Large intestine (tissue), 12 donors: Measurements from ENCODE around the gene DYNC1LI2. TPM values are rescaled to one million over a fixed set of nuclear protein-coding genes. Genes with fewer than 3 reads are reported as not detected.
A peak's percentile ranks its signal among the peaks of the same experiment; 100 is the strongest.
"Not testable (repeated sequence)": the region's sequence is repeated elsewhere in the genome, so short reads cannot be mapped to it uniquely, and the experiment has no call there.

Experiments used
- DNase-seq, 2 donors: peaks; one replicate each; pipeline versions ENCODE4 v3.0.0 to v3.0.0-alpha.2; 2013
- H3K27ac ChIP-seq: one replicate; pipeline ENCODE4 v1.5.1; 2013; ENCODE audit warnings: low read length
- H3K27me3 ChIP-seq: 2 replicates; pipeline ENCODE4 v1.6.1; 2013; ENCODE audit warnings: low read length; ENCODE audit not compliant: control insufficient read depth, insufficient read depth
- H3K36me3 ChIP-seq: 2 replicates; pipeline ENCODE4 v1.6.1; 2013; ENCODE audit warnings: low read length; ENCODE audit not compliant: control insufficient read depth, insufficient read depth
- H3K4me1 ChIP-seq: one replicate; pipeline ENCODE4 v1.6.1; 2013; ENCODE audit warnings: low read length; ENCODE audit not compliant: control insufficient read depth, insufficient read depth
- H3K4me3 ChIP-seq: one replicate; pipeline ENCODE4 v1.5.1; 2013; ENCODE audit warnings: low read length
- H3K9me3 ChIP-seq: one replicate; pipeline ENCODE4 v1.6.1; 2013; ENCODE audit warnings: mild to moderate bottlenecking, low read depth, low read length, moderate library complexity; ENCODE audit not compliant: control insufficient read depth
- WGBS: methylation state at CpG from one replicate; pipeline ENCODE4 v1.1.5; 2013; ENCODE audit warnings: low lambda C conversion rate; ENCODE audit not compliant: insufficient coverage; 5-methylcytosine and 5-hydroxymethylcytosine counted together
- long read RNA-seq, 11 donors: transcript quantifications; one replicate each; lab custom pipeline, GENCODE V29; 2026
- polyA plus RNA-seq: library from polyadenylated mRNA; unstranded; fragments of 120-200 nt; gene quantifications from one replicate; pipeline ENCODE4 v1.2.1, GENCODE V29; 2013

DYNC1LI2 gene
- 107 TPM for polyA plus RNA-seq
- long read RNA-seq, donor 1, full-length matches to known transcripts, result 16 of 23 reads
- long read RNA-seq, donor 1, partial matches to known transcripts, result 7 of 23 reads
- long read RNA-seq, donor 1, other reads (novel, unspliced or antisense), result 0 of 23 reads
- long read RNA-seq, donor 2, full-length matches to known transcripts, result 13 of 32 reads
- long read RNA-seq, donor 2, partial matches to known transcripts, result 19 of 32 reads
- long read RNA-seq, donor 2, other reads (novel, unspliced or antisense), result 0 of 32 reads
- long read RNA-seq, donor 3, result 0 reads
- long read RNA-seq, donor 4, result 0 reads
- long read RNA-seq, donor 5, full-length matches to known transcripts, result 14 of 21 reads
- long read RNA-seq, donor 5, partial matches to known transcripts, result 7 of 21 reads
- long read RNA-seq, donor 5, other reads (novel, unspliced or antisense), result 0 of 21 reads
- long read RNA-seq, donor 6, full-length matches to known transcripts, result 21 of 21 reads
- long read RNA-seq, donor 6, partial matches to known transcripts, result 0 of 21 reads
- long read RNA-seq, donor 6, other reads (novel, unspliced or antisense), result 0 of 21 reads
- long read RNA-seq, donor 7, full-length matches to known transcripts, result 19 of 19 reads
- long read RNA-seq, donor 7, partial matches to known transcripts, result 0 of 19 reads
- long read RNA-seq, donor 7, other reads (novel, unspliced or antisense), result 0 of 19 reads
- long read RNA-seq, donor 8, full-length matches to known transcripts, result 35 of 40 reads
- long read RNA-seq, donor 8, partial matches to known transcripts, result 5 of 40 reads
- long read RNA-seq, donor 8, other reads (novel, unspliced or antisense), result 0 of 40 reads
- long read RNA-seq, donor 9, full-length matches to known transcripts, result 18 of 18 reads
- long read RNA-seq, donor 9, partial matches to known transcripts, result 0 of 18 reads
- long read RNA-seq, donor 9, other reads (novel, unspliced or antisense), result 0 of 18 reads
- long read RNA-seq, donor 10, full-length matches to known transcripts, result 16 of 16 reads
- long read RNA-seq, donor 10, partial matches to known transcripts, result 0 of 16 reads
- long read RNA-seq, donor 10, other reads (novel, unspliced or antisense), result 0 of 16 reads
- long read RNA-seq, donor 11, full-length matches to known transcripts, result 14 of 19 reads
- long read RNA-seq, donor 11, partial matches to known transcripts, result 5 of 19 reads
- long read RNA-seq, donor 11, other reads (novel, unspliced or antisense), result 0 of 19 reads

DNA sequence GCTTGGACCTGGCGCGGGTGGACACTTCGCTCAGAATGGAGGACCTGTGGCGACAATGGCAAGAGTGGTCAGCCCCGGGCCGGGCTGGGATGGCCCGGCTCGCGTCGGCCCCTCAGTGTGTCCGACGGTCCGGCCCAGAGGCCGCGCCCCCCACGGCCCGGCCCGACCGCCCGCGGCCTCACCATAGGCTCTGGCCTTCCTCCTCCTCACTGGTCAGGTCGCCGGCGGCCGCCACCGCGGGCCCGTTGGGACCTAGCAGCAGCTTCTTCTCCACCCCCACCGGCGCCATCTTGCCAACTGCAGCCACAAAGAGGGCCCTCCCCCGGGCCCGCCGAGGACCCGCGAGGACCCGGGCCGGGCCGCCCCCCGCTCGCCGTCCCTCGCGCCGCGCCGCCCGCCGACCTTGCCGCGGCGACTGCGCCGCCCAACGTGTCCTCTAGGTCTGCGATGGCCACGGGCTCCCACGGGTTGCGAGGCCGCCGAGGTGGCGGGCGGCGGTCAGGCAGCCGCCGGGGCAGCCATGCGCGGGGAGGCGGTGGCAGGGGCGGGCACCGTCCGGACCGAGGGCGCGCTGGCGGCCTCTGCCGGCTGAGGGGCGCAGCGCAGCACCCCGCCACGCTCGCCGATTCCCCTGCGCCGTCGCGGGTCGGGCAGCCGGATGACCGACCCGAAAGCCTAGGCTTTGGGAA lies at the start of gene DYNC1LI2:
Gene DYNC1LI2, minus strand, starts transcription at position 307 of the 689 bp plus-strand sequence. Its CDS starts 18 bp downstream, at position 289.
- Histone ChIP-seq H3K4me1 (peaks cover 20% of the 10 kb centered on the region), H3K4me3 (peak within 1 kb of the TSS; percentile 83), H3K9me3 (no peaks in the 10 kb centered on the region), H3K27ac (peak within 1 kb of the TSS; percentile 2), H3K36me3 (peaks cover 29% of the 10 kb centered on the region), H3K27me3 (no peaks in the 10 kb centered on the region)
- no CpG with 5 or more reads among the region's 90 CpGs for WGBS
- peak; percentile 57 to 87 for DNase-seq

DNA sequence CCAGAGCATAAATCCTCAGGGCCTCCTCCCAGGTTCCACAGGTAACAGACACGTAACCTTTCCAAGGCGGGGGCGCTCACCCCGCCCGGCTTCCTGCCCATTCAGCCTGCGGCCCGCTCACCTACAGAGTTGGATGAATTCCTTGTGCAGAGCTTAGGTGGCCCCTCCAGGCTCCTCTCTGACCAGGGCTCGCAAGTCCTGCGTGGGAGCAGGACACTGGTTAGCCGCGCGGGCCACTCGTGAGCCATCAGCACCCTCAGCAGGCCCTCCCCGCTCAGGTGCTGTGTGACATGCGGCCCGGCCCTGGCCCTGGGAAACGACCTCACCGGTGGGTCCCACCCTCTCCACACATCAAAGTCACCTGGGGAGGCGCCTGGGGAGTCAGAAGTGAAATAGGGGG lies 49.4 kb upstream of the DYNC1LI2 start:
- no CpG with 5 or more reads among the region's 19 CpGs for WGBS
- Histone ChIP-seq H3K4me1 (no peaks in the 10 kb centered on the region), H3K27ac (no peak overlapping the region), H3K36me3 (peaks cover 36% of the 10 kb centered on the region), H3K9me3 (peaks cover 6% of the 10 kb centered on the region), H3K4me3 (no peak overlapping the region), H3K27me3 (no peaks in the 10 kb centered on the region)
- no peak for DNase-seq

DNA sequence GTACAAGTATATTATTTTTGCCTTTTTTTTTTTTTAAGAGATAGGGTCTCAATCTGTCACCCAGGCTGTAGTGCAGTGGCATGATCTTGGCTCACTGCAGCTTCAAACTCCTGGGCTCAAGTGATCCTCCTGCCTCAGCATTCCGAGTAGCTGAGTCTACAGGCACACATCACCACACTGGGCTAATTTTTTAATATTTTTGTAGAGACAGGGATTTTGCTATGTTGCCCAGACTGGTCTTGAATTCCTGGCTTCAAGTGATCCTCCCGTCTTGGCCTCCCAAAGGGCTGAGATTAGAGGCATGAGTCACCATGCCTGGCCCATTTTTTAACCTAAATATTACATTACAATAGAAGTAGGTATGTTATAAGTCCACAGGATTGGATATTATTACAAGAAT lies 46.8 kb upstream of the DYNC1LI2 start:
- no CpG with 5 or more reads among the region's 2 CpGs for WGBS
- no peak overlapping the region for H3K27ac ChIP-seq
- H3K4me3 ChIP-seq, result no peak overlapping the region
- H3K27me3 ChIP-seq, result no peaks in the 10 kb centered on the region
- no peaks in the 10 kb centered on the region for H3K4me1 ChIP-seq
- peaks cover 6% of the 10 kb centered on the region for H3K9me3 ChIP-seq
- DNase-seq, result no peak
- H3K36me3 ChIP-seq, result peaks cover 14% of the 10 kb centered on the region

DNA sequence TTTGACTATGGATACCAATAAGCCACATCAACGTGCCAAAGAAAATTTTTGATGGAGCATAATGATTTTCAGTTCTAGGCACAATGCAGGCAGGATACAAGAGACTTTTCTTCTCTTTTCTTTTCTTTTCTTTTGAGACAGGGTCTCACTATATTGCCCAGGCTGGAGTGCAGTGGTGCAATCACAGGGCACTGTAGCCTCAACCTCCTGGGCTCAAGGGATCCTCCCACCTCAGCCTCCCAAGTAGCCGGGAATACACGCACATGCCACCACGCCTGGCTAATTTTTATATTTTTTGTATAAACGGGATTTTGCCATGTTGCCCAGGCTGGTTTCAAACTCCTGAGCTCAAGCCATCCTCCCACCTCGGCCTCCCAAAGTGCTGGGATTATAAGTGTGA lies 42.6 kb upstream of the DYNC1LI2 start:
- H3K27ac ChIP-seq, H3K4me1 ChIP-seq, DNase-seq, H3K27me3 ChIP-seq, H3K36me3 ChIP-seq, H3K9me3 ChIP-seq, H3K4me3 ChIP-seq: not testable (repeated sequence)
- WGBS, result 100% methylated on average over 1 of the region's 6 CpGs

DNA sequence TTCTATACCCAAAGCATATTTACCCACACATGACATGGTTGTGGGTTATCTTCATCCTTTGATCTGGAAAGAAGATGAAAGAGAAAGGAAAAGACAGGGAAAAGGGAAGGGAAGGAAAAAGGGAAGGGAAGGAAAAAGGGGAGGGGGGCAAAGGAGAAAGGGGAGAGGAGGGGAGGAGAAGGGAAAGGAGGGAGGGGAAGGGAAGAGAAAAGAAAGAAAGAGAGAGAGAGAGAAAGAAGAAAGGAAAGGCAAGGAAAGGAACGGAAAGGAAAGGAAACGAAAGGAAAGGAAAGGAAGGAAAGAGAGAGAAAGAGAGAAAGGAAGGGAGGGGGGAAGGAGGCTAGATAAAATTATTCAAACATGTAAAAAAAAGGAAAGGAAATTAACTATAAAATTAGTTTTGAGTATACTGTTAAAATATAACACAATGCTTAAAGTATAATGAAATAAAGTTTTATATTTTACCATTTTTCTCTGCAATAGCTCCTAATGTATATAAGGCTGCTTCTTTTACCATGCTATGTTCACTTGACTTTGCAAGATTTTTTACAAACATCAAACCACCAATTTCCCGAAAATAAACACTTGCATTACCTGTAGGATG lies 38.8 kb upstream of the DYNC1LI2 start:
- Histone ChIP-seq H3K4me3 (no peak overlapping the region), H3K36me3 (no peaks in the 10 kb centered on the region), H3K27ac (no peak overlapping the region), H3K27me3 (peaks cover 2% of the 10 kb centered on the region), H3K9me3 (no peaks in the 10 kb centered on the region), H3K4me1 (no peaks in the 10 kb centered on the region)
- no peak for DNase-seq
- 76% methylated on average over 2 of the region's 3 CpGs for WGBS

DNA sequence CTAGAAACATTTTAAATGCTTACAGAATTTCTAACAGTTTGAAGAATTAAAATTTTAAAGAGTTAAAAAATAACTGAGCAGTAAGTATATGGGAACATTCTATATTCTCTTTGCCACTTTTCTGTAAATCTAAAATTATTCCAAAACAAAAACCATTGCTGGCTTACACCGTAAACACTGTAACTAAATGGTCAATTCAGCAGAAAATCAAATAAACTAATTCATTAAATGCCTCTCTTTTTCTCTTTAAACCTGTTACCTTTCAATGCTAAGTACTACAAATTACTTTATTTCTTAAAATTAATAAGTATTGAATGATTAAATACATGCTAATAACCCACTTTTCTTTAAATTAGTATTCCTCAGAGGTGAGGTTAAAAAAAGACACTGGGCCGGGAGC lies 36.0 kb upstream of the DYNC1LI2 start:
- WGBS, result 100% methylated on average over 1 of the region's 2 CpGs
- H3K4me3 ChIP-seq, result no peak overlapping the region
- no peak for DNase-seq

DNA sequence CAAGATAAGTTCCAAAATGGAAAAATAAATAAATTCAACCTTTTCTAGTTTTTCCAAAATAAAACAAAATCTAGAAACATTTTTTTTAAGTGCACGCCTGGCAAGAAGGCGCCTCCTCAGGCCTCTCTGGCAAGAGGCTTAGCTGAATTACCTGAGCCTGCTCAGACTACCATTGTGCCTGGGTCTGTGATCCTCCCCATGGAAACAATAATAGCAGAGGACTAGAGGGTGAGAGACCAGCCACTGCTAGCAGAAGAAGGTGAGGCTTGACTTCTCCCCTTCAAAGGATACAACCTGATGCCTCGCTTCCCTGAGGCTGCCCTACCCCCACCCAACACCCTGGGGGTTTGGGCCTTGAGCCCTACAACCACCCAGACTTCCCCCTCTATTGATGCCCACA lies 35.1 kb upstream of the DYNC1LI2 start:
- DNase-seq, result no peak
- no peaks in the 10 kb centered on the region for H3K9me3 ChIP-seq
- H3K4me3 ChIP-seq, result no peak overlapping the region
- WGBS, result no CpG with 5 or more reads among the region's 3 CpGs
- peaks cover 2% of the 10 kb centered on the region for H3K27me3 ChIP-seq
- H3K36me3 ChIP-seq, result no peaks in the 10 kb centered on the region
- no peaks in the 10 kb centered on the region for H3K4me1 ChIP-seq
- no peak overlapping the region for H3K27ac ChIP-seq

More for the DNA sequence above, 36.0 kb upstream of the DYNC1LI2 start:
- Histone ChIP-seq H3K9me3 (no peaks in the 10 kb centered on the region), H3K27ac (no peak overlapping the region), H3K36me3 (no peaks in the 10 kb centered on the region), H3K4me1 (no peaks in the 10 kb centered on the region), H3K27me3 (peaks cover 2% of the 10 kb centered on the region)

DNA sequence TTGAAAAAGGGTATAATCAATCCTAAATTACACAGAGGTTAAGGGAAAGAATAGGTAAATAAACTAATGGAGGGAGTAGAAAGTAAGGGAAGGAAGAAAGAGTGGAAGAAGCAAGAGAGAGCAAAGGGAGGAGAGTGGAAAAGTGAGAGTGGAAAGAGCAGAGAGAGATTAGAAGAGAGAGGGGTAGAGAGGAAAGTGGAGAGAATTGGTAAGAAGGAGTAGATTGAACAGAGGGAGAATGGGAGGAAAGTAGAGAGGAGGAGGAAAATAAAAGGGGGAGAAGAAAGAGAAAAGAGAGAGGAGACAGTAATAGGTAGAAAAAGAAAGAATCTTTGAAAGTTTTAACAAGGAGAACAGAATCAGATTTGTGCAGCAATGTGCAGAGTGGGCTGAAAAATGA lies 25.0 kb upstream of the DYNC1LI2 start:
- H3K27me3 ChIP-seq, result no peaks in the 10 kb centered on the region
- no peak for DNase-seq
- no peaks in the 10 kb centered on the region for H3K9me3 ChIP-seq
- H3K36me3 ChIP-seq, result no peaks in the 10 kb centered on the region
- H3K4me1 ChIP-seq, result no peaks in the 10 kb centered on the region
- H3K4me3 ChIP-seq, result no peak overlapping the region
- H3K27ac ChIP-seq, result no peak overlapping the region

DNA sequence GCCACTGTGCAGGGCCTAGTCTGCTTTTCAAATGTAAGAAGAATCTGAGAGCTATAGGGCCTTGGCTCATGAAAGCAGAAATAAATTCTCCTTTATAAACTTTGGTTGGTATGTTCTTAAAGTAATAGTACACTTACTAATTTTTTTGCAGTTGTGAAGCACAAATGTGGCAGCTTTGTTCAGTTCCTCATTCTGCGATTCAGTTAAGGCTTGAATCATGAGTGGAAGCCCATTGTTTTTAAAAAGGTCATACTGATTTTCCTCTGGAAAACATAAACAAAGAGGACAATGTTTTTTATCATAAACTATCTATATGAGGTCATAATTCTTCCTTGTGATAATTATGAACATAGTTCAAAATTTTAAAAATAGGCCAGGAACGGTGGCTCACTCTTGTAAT lies 23.6 kb upstream of the DYNC1LI2 start:
- H3K36me3 ChIP-seq, result no peaks in the 10 kb centered on the region
- no peaks in the 10 kb centered on the region for H3K9me3 ChIP-seq
- H3K27ac ChIP-seq, result no peak overlapping the region
- no peaks in the 10 kb centered on the region for H3K27me3 ChIP-seq
- DNase-seq, result no peak
- H3K4me1 ChIP-seq, result no peaks in the 10 kb centered on the region
- H3K4me3 ChIP-seq, result no peak overlapping the region
- WGBS, result no CpG with 5 or more reads among the region's 2 CpGs
